GM10266 (cell line): ENCODE data around the gene RBM26.
A peak's percentile ranks its signal among the peaks of the same experiment; 100 is the strongest.

Source experiments
- DNase-seq: peaks from one replicate; pipeline ENCODE4 v3.0.0; 2012; ENCODE audit errors: extremely low spot score
- CTCF ChIP-seq: IDR thresholded peaks from 2 replicates; pipeline ENCODE4 v1.5.1; 2012; ENCODE audit warnings: mild to moderate bottlenecking, low read depth; ENCODE audit not compliant: control insufficient read depth, insufficient read depth; ENCODE audit errors: missing control alignments

Gene RBM26

DNA sequence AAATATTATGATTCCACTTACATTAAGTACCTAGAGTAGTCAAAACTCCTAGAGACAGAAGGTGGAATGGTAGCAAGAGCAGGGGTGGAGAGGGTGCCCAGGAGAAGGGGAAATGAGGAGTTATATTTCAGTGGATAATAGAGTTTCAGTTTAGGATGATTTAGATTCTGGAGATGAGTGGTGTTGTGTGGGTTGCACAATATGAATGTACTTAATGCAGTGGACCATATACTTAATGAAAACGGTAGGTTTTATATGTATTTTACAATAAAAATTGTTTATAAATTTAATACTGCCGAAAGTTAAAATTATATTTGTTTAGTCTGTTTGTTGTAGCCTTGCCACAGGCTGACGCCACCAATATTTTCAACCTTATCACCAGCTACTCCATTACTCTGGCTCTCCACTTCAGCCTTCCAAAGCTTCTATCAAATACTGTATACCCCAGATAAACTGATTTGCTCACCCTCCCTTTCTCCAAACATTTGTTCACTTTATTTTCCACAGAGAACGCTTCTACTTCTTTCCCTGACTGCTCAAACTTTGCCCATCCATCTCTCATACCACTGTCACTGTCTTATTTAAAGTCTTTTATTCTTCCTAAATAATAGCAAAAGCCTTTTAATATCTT lies 1.4 kb upstream of the RBM26 start:
- DNase-seq = no peak
- TF ChIP-seq CTCF = no peak

DNA sequence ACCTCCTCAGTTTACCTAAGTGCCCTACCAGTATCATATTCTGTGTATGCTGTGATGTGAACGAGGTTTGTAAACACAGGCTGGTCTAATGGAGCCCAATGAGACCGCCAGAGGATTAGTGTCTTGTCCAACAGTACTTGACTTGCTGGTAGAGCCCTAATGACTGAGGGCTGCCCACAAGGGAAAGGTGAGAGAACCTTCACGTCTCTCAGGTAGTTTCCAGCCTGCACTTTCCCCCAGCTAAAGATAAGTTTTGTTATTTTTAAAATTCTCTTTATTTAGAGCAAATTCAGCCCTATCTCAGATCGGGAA lies 498 bp upstream of the RBM26 start:
- TF ChIP-seq CTCF = no peak
- no peak for DNase-seq

GRCh38 chr13:79405501-79405830 lies 589 bp downstream of the RBM26 start:
- no peak for DNase-seq
- no peak for TF ChIP-seq CTCF

DNA sequence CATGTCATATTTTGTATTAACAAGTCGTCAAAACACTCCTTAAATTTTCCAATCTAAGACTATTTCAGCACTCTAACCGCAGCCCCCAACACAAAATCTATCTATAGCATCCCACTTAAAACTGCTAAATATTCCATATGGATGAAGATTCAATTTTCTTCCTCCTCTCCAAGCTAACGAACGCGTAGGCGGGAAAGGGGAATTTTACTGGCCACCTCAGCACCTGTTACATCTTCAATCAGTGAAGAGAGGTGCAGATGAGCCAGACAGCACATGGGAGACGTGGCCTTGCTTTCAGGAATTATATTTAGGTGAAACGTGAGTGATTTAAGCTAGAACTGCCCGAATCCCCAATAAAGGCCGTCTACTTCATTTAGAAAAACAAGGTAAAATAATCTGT lies 1.1 kb downstream of the RBM26 start:
- peak; percentile 38 for DNase-seq
- no peak for TF ChIP-seq CTCF

DNA sequence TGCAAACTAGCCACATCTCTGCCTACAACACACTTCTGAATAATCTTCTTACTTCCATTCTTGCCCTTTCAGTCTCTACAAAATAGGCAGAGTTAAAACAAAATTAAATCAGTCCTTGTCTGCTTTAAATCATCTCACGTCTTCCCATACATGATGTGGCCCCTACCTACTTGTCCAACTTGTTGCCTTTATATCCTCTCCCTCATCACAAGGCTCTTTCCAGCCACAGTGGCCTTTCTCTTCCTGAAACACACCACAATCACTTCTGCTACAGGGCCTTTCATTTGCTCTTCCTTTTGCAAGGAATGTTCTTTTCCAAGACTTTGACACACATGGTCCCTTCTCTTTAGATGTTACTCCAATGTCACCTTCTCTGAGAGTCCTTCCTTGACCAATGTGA lies 1.7 kb downstream of the RBM26 start:
- DNase-seq = no peak
- TF ChIP-seq CTCF = no peak

DNA sequence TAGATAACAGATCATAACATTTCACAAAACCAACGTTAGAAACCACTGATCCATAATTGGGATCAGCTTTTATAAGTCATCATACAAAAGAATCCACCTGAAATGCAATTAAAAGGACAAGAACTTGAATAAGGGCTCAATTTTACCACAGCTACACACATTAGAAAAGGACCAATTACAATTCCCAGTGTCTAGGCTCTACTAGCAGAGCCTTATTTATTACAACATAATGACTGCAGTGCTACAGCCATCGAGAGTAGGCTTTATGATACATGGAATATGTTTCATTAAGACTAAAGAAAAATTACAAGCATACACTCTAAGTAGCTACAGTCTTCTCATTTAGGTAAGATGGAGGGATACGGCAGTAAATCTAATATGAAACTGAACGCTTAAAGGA lies 2.9 kb downstream of the RBM26 start:
- TF ChIP-seq CTCF = no peak
- no peak for DNase-seq

GRCh38 chr13:79402679-79403078 lies 3.4 kb downstream of the RBM26 start:
- TF ChIP-seq CTCF = no peak
- DNase-seq = no peak
